ENCODE measurements around the gene TRAPPC1. TPM values are rescaled to one million over a fixed set of nuclear protein-coding genes. Genes with fewer than 3 reads are reported as not detected.

Gene TRAPPC1
- 10 to 100 TPM; 39.8 to 58.0 (median 45.5) TPM for total RNA-seq

- peak; percentile 50 to 58 for TF ChIP-seq POLR2A (IDR thresholded peaks at IDR 0.05)
- peak in 1 of 6 experiments; percentile 2 for TF ChIP-seq CTCF (IDR thresholded peaks at IDR 0.05)
- Histone ChIP-seq H3K4me1 (peaks cover 0 to 21% (median 12%) of the 10 kb centered on the region in 4 donors), H3K27me3 (no peaks in the 10 kb centered on the region), H3K27ac (peak within 1 kb of the TSS; percentile 74 to 88 (median 84)), H3K4me3 (peak within 1 kb of the TSS; percentile 70 to 96 (median 84)), H3K9me3 (no peaks in the 10 kb centered on the region), H3K36me3 (peaks cover 0 to 10% (median 0%) of the 10 kb centered on the region in 3 donors)
- peak; percentile 99 to 100 (median 99) for DNase-seq
Measured at GRCh38 chr17:7931709-7932482, at the start of gene TRAPPC1, which contains the start of gene CNTROB. TSS of gene TRAPPC1 (minus strand) at chr17:7931946. CDS start at chr17:7931829, 117 bp downstream. TSS of gene CNTROB (plus strand) at chr17:7932206. CDS start at chr17:7933080, 874 bp downstream.

GRCh38 chr17:7977805-7978204, 46.1 kb upstream of the TRAPPC1 start:
- Histone ChIP-seq H3K27ac (no peak overlapping the region), H3K9me3 (peaks cover 0 to 12% (median 5%) of the 10 kb centered on the region in 4 donors), H3K36me3 (no peaks in the 10 kb centered on the region), H3K27me3 (no peaks in the 10 kb centered on the region), H3K4me1 (no peaks in the 10 kb centered on the region), H3K4me3 (no peak overlapping the region)
- no peak for DNase-seq
- TF ChIP-seq CTCF (IDR thresholded peaks at IDR 0.05) (no peak), POLR2A (IDR thresholded peaks at IDR 0.05) (no peak)

GRCh38 chr17:7977039-7977438, 45.3 kb upstream of the TRAPPC1 start:
- Histone ChIP-seq H3K36me3 (no peaks in the 10 kb centered on the region), H3K4me3 (no peak overlapping the region), H3K27me3 (no peaks in the 10 kb centered on the region), H3K4me1 (no peaks in the 10 kb centered on the region), H3K9me3 (peaks cover 0 to 12% (median 5%) of the 10 kb centered on the region in 4 donors), H3K27ac (no peak overlapping the region)
- no peak for DNase-seq
- no peak for TF ChIP-seq POLR2A (IDR thresholded peaks at IDR 0.05)
- TF ChIP-seq CTCF (IDR thresholded peaks at IDR 0.05): no peak

GRCh38 chr17:7974638-7975131, 42.9 kb upstream of the TRAPPC1 start:
- Histone ChIP-seq H3K4me3 (no peak overlapping the region), H3K36me3 (no peaks in the 10 kb centered on the region), H3K27ac (no peak overlapping the region), H3K27me3 (no peaks in the 10 kb centered on the region), H3K9me3 (peaks cover 0 to 12% (median 5%) of the 10 kb centered on the region in 4 donors), H3K4me1 (no peaks in the 10 kb centered on the region)
- TF ChIP-seq CTCF (IDR thresholded peaks at IDR 0.05) (no peak), POLR2A (IDR thresholded peaks at IDR 0.05) (no peak)
- DNase-seq: no peak

GRCh38 chr17:7972131-7972785, 40.5 kb upstream of the TRAPPC1 start:
- Histone ChIP-seq H3K4me1 (no peaks in the 10 kb centered on the region), H3K27me3 (no peaks in the 10 kb centered on the region)

More at GRCh38 chr17:7972131-7972785, 40.5 kb upstream of the TRAPPC1 start:
- H3K27ac ChIP-seq: no peak overlapping the region
- TF ChIP-seq POLR2A (IDR thresholded peaks at IDR 0.05): no peak
- TF ChIP-seq CTCF (IDR thresholded peaks at IDR 0.05): no peak
- H3K9me3 ChIP-seq: peaks cover 0 to 12% (median 5%) of the 10 kb centered on the region in 4 donors
- no peaks in the 10 kb centered on the region for H3K36me3 ChIP-seq
- no peak for DNase-seq
- no peak overlapping the region for H3K4me3 ChIP-seq

Measured in Peyer's patch (tissue), 4 donors.